SK-N-SH (cell line): ENCODE results near the gene RBBP8NL. TPM values are rescaled to one million over a fixed set of nuclear protein-coding genes. Genes with fewer than 3 reads are reported as not detected.

ENCODE experiments used
- CTCF ChIA-PET: fragments of 300-600, 350-600 bp; formaldehyde crosslinking; extraction: SDS; loops from one replicate; lab custom pipeline; 2021; lab: Yijun Ruan, JAX
- POLR2A ChIA-PET: fragments of 350-600 bp; sonication (Branson Sonifier 250); formaldehyde crosslinking; extraction: SDS; loops from one replicate; lab custom pipeline; 2020; ENCODE audit warnings: antibody characterized with exemption, inconsistent platforms; lab: Yijun Ruan, JAX
- DNase-seq: peaks from one replicate; pipeline ENCODE4 v3.0.0; 2012
- H2AFZ ChIP-seq: fragments of 200-600 bp; sonication (generic); 2 replicates; pipeline ENCODE4 v1.8.1; 2016; ENCODE audit warnings: antibody characterized with exemption, mild to moderate bottlenecking, low read depth
- H3F3A ChIP-seq: fragments of 200-600 bp; sonication (generic); replicated peaks from 2 replicates; pipeline ENCODE3; 2016; ENCODE audit warnings: antibody characterized with exemption, mild to moderate bottlenecking; ENCODE audit not compliant: insufficient read depth
- H3K27ac ChIP-seq, 2 experiments: fragments of 200-500 bp in 1 of 2; fragments of 200-600 bp in 1 of 2; sonication (Bioruptor generic) in 1 of 2; sonication (generic), shearing (Covaris generic) in 1 of 2; 2 replicates each; pipeline versions ENCODE4 v1.5.1 to v1.6.1; 2014 to 2016; ENCODE audit warnings: low read depth in 2 of 2, inconsistent platforms in 1 of 2, low read length in 1 of 2, mild to moderate bottlenecking in 1 of 2, mixed read lengths in 1 of 2
- H3K27me3 ChIP-seq: fragments of 200-600 bp; sonication (generic), shearing (Covaris generic); 2 replicates; pipeline ENCODE4 v1.6.1; 2016; ENCODE audit warnings: mixed run types; ENCODE audit not compliant: insufficient read depth
- H3K36me3 ChIP-seq, 2 experiments: fragments of 200-500 bp in 1 of 2; fragments of 200-600 bp in 1 of 2; sonication (Bioruptor generic) in 1 of 2; sonication (generic) in 1 of 2; replicated peaks in 1 of 2; 2 replicates each; pipeline versions ENCODE3 to v1.5.1; 2014 to 2016; ENCODE audit warnings: low read length in 1 of 2, mild to moderate bottlenecking in 1 of 2; ENCODE audit not compliant: insufficient read depth in 2 of 2, control insufficient read depth in 1 of 2
- H3K4me1 ChIP-seq, 2 experiments: fragments of 200-500 bp in 1 of 2; fragments of 200-600 bp in 1 of 2; sonication (Bioruptor generic) in 1 of 2; sonication (generic), shearing (Covaris generic) in 1 of 2; 2 replicates each; pipeline versions ENCODE4 v1.5.1 to v1.6.1; 2014 to 2016; ENCODE audit warnings: low read depth in 1 of 2, low read length in 1 of 2, mixed run types in 1 of 2; ENCODE audit not compliant: insufficient read depth in 2 of 2, control insufficient read depth in 1 of 2
- H3K4me2 ChIP-seq: fragments of 200-600 bp; sonication (generic), shearing (Covaris generic); 2 replicates; pipeline ENCODE4 v1.6.1; 2017; ENCODE audit warnings: mixed run types
- H3K4me3 ChIP-seq, 2 experiments: fragments of 200-500 bp in 1 of 2; fragments of 200-600 bp in 1 of 2; sonication (Bioruptor generic) in 1 of 2; sonication (generic), shearing (Covaris generic) in 1 of 2; 2 replicates each; pipeline versions ENCODE4 v1.5.1 to v1.8.1; 2014 to 2016; ENCODE audit warnings: low read depth in 2 of 2, inconsistent platforms in 1 of 2, low read length in 1 of 2, mild to moderate bottlenecking in 1 of 2, mixed read lengths in 1 of 2, moderate library complexity in 1 of 2
- H3K79me2 ChIP-seq: fragments of 200-600 bp; sonication (generic); 2 replicates; pipeline ENCODE4 v1.8.1; 2017; ENCODE audit warnings: mild to moderate bottlenecking; ENCODE audit not compliant: insufficient read depth
- H3K9ac ChIP-seq: fragments of 200-600 bp; sonication (generic); 2 replicates; pipeline ENCODE4 v1.6.1; 2017; ENCODE audit warnings: mixed run types
- H3K9me2 ChIP-seq: fragments of 200-600 bp; sonication (generic); 2 replicates; pipeline ENCODE4 v1.6.1; 2017; ENCODE audit warnings: mixed run types
- H3K9me3 ChIP-seq: fragments of 200-600 bp; sonication (generic); 2 replicates; pipeline ENCODE4 v1.6.1; 2017; ENCODE audit warnings: mixed run types, mild to moderate bottlenecking, moderate library complexity
- H4K20me1 ChIP-seq: fragments of 200-600 bp; sonication (generic); 2 replicates; pipeline ENCODE4 v1.6.1; 2017; ENCODE audit warnings: mild to moderate bottlenecking, mixed run types; ENCODE audit not compliant: insufficient read depth
- CHD2 ChIP-seq: fragments of 150-350 bp; IDR thresholded peaks from 2 replicates; pipeline ENCODE4 v1.6.1; 2018; ENCODE audit warnings: low read length; ENCODE audit not compliant: partially characterized antibody
- CTCF ChIP-seq: fragments of 200-600 bp; sonication (generic); IDR thresholded peaks from 2 replicates; pipeline ENCODE4 v1.6.1; 2017; ENCODE audit warnings: antibody characterized with exemption, mild to moderate bottlenecking, moderate library complexity
- EP300 ChIP-seq, 2 experiments: IDR thresholded peaks; 2 replicates each; pipeline versions ENCODE4 v1.4.0 to v1.6.1; 2012; ENCODE audit warnings: borderline replicate concordance in 1 of 2, low read depth in 1 of 2, low read length in 1 of 2
- FOSL2 ChIP-seq: IDR thresholded peaks from 2 replicates; pipeline ENCODE4 v1.4.0; 2012; ENCODE audit warnings: low read depth, mild to moderate bottlenecking, moderate library complexity, borderline replicate concordance
- FOXJ3 ChIP-seq: sonication (generic); formaldehyde crosslinking; IDR thresholded peaks from 2 replicates; pipeline ENCODE4 v1.5.1; 2020; ENCODE audit warnings: mild to moderate bottlenecking, missing genetic modification reagents
- FOXM1 ChIP-seq: IDR thresholded peaks from 2 replicates; pipeline ENCODE4 v1.4.0; 2012; ENCODE audit warnings: low read depth, mild to moderate bottlenecking
- GATA2 ChIP-seq: sonication (generic); formaldehyde crosslinking; IDR thresholded peaks from 2 replicates; pipeline ENCODE4 v1.5.0; 2020; ENCODE audit warnings: mild to moderate bottlenecking, missing genetic modification reagents
- JUND ChIP-seq: IDR thresholded peaks from 2 replicates; pipeline ENCODE4 v1.4.0; 2012
- NRF1 ChIP-seq: IDR thresholded peaks from 2 replicates; pipeline ENCODE4 v1.6.1; 2012; ENCODE audit warnings: low read depth, mild to moderate bottlenecking, low read length
- PBX3 ChIP-seq: IDR thresholded peaks from 2 replicates; pipeline ENCODE4; 2012
- RAD21 ChIP-seq: IDR thresholded peaks from 2 replicates; pipeline ENCODE4 v1.6.1; 2012; ENCODE audit warnings: mild to moderate bottlenecking, low read length
- RFX5 ChIP-seq: IDR thresholded peaks from 2 replicates; pipeline ENCODE4 v1.6.1; 2012; ENCODE audit warnings: mild to moderate bottlenecking, improper control_type of control experiment, low read length
- SIN3A ChIP-seq: IDR thresholded peaks from 2 replicates; pipeline ENCODE4 v1.6.1; 2012; ENCODE audit warnings: low read depth, mild to moderate bottlenecking, low read length, moderate library complexity, borderline replicate concordance
- TEAD4 ChIP-seq: IDR thresholded peaks from 2 replicates; pipeline ENCODE4 v1.4.0; 2012; ENCODE audit warnings: mild to moderate bottlenecking, borderline replicate concordance; ENCODE audit not compliant: insufficient read depth
- USF2 ChIP-seq: fragments of 150-350 bp; IDR thresholded peaks from 2 replicates; pipeline ENCODE4 v1.6.1; 2017; ENCODE audit warnings: antibody characterized with exemption, low read length, low read depth, borderline replicate concordance
- YY1 ChIP-seq: IDR thresholded peaks from 2 replicates; pipeline ENCODE4 v1.4.0; 2012; ENCODE audit warnings: low read depth, mild to moderate bottlenecking
- WGBS: methylation state at CpG from one replicate; pipeline ENCODE4 v1.1.6; 2017; ENCODE audit warnings: low lambda C conversion rate; 5-methylcytosine and 5-hydroxymethylcytosine counted together
- polyA plus RNA-seq, 3 experiments: library from polyadenylated mRNA; depleted of rRNA; stranded (reverse); fragments of >200 nt; gene quantifications; 2 replicates each; pipeline ENCODE4 v1.2.3, GENCODE V29; 2012
- TF ChIP-seq, protein P1 (sequence below): IDR thresholded peaks from 2 replicates; pipeline ENCODE4 v1.4.0; 2012; ENCODE audit warnings: low read depth, borderline replicate concordance
- TF ChIP-seq, protein P2 (sequence below): IDR thresholded peaks from 2 replicates; pipeline ENCODE4 v1.4.0; 2012; ENCODE audit warnings: low read depth
- TF ChIP-seq, protein P3 (sequence below): IDR thresholded peaks from 2 replicates; pipeline ENCODE4 v1.4.0; 2012; ENCODE audit warnings: low read depth, borderline replicate concordance

RBBP8NL gene
- polyA plus RNA-seq, 1 of the 3 experiments (the other 2 are of a cell fraction): not detected

- Histone ChIP-seq H3K9me3 (no peaks in the 10 kb centered on the region), H3F3A (no peaks in the 10 kb centered on the region), H2AFZ (no peak overlapping the region), H3K4me2 (no peak overlapping the region), H3K79me2 (no peaks in the 10 kb centered on the region), H3K27me3 (no peaks in the 10 kb centered on the region), H4K20me1 (no peaks in the 10 kb centered on the region), H3K9me2 (no peaks in the 10 kb centered on the region), H3K27ac (no peak overlapping the region), H3K4me1 (peaks cover 0 to 8% of the 10 kb centered on the region in 2 experiments; a peak in 1 of 4 replicates), H3K9ac (no peak overlapping the region), H3K36me3 (no peaks in the 10 kb centered on the region), H3K4me3 (no peak overlapping the region)
- ChIA-PET CTCF (interaction anchor here (1.1 kb wide), 1 partner anchor 42 kb away, joined by 4 read pairs; no protein-coding TSS in a partner anchor), POLR2A (no interaction called here)
- TF ChIP-seq, protein P1, sequence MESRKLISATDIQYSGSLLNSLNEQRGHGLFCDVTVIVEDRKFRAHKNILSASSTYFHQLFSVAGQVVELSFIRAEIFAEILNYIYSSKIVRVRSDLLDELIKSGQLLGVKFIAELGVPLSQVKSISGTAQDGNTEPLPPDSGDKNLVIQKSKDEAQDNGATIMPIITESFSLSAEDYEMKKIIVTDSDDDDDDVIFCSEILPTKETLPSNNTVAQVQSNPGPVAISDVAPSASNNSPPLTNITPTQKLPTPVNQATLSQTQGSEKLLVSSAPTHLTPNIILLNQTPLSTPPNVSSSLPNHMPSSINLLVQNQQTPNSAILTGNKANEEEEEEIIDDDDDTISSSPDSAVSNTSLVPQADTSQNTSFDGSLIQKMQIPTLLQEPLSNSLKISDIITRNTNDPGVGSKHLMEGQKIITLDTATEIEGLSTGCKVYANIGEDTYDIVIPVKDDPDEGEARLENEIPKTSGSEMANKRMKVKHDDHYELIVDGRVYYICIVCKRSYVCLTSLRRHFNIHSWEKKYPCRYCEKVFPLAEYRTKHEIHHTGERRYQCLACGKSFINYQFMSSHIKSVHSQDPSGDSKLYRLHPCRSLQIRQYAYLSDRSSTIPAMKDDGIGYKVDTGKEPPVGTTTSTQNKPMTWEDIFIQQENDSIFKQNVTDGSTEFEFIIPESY: no peak
- TF ChIP-seq FOXM1 (no peak), RAD21 (no peak), GATA2 (CRISPR knock-in tag) (no peak), CTCF (no peak), PBX3 (no peak), JUND (no peak), RFX5 (no peak), SIN3A (no peak), CHD2 (no peak), FOXJ3 (CRISPR knock-in tag) (no peak), YY1 (no peak), FOSL2 (no peak), EP300 (IDR thresholded peaks at IDR 0.05; ENCODE audit: borderline replicate concordance in 1 of 2, low read depth in 1 of 2, low read length in 1 of 2) (no peak), USF2 (no peak), TEAD4 (no peak), NRF1 (no peak)
- TF ChIP-seq, protein P2, sequence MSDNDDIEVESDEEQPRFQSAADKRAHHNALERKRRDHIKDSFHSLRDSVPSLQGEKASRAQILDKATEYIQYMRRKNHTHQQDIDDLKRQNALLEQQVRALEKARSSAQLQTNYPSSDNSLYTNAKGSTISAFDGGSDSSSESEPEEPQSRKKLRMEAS: no peak
- TF ChIP-seq, protein P3, sequence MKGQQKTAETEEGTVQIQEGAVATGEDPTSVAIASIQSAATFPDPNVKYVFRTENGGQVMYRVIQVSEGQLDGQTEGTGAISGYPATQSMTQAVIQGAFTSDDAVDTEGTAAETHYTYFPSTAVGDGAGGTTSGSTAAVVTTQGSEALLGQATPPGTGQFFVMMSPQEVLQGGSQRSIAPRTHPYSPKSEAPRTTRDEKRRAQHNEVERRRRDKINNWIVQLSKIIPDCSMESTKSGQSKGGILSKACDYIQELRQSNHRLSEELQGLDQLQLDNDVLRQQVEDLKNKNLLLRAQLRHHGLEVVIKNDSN: no peak
- 53% methylated on average over 7 of the region's 10 CpGs for WGBS
- no peak for DNase-seq
These were observed 20.7 kb upstream of the RBBP8NL start for GRCh38 chr20:62448038-62448437.
